ENCODE results near the gene PIK3C3.

The PIK3C3 gene

DNA sequence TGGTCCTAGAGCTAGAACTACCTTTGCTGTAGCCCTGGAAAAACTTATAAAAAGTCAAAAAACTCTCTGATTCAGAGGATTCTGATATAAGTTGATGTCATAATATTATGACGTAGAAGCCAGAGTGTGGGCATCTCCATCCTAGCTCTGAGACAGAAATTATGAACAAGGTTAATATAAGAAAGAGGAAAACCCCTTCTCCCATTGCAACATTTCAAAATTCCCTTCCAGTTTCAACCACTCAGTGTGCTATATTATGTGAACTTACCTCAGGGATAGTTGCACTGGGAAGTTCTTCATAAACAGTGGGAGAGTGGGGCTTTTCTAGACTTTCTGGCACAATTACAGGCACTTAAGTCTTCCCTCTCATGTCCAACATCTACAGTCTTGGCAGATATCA is 171.6 kb downstream of the PIK3C3 start:
- no peak for DNase-seq (ENCODE audit: low spot score)

DNA sequence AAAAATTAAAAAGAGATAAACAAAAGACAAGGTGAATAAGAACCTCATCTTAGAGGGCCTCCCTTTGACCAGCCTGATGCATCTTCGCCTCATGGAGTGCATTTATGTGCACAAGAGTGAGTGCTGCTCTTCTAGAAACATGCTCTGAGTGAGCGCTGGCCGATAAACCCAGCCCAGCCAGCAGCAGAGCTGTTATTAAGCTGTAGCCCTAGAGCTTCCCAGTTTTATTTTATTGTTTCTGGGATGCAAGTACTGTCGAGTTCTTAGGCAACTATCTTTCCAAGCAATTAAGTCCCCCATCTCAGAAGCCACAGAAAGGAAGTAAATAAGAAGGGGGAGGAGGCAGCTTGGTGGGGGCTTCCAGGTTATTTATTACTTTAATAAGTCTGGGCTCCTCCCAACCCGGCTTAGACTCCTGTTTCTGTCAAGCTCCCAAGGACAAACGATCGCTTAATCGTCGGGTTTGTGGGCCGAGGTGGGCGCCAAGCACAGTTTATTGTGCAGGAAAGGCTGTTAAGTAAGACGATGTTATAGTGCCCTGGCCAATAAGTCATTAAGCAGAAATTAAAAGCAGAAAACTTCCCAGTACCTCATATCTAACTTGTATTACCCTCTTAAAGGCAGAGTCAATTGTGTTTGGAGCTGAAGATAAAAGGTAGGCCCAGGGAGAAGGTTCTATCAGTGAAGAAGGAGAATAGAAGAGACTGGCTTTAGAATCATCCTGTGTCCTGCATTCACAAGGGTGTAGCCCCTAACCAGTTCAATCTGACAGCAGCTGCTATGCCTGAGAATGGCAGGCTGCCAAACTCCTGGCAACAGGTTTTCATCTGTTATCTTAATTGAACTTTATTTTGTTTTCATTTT is 176.3 kb downstream of the PIK3C3 start:
- DNase-seq (ENCODE audit: low spot score) = peak; percentile 15

DNA sequence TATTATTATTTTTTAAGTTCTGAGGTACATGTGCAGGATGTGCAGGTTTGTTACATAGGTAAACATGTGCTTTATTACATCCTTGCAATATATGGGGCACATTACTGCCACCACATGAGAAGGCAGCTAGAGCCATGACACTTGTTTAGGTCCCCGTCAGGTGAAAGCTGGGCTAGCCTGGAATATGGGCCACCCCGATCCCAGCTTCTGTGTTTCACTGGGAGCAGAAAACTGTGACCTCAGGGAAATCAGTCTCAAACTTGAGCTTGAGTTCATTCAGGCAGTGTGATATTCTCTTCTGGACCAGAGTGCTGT is 176.9 kb downstream of the PIK3C3 start:
- no peak for DNase-seq (ENCODE audit: low spot score)

Data from SK-N-DZ (cell line).